GM21529 (cell line): ENCODE measurements around the gene LBR.
A peak's percentile ranks its signal among the peaks of the same experiment; 100 is the strongest.
"Not testable (repeated sequence)": the region's sequence is repeated elsewhere in the genome, so short reads cannot be mapped to it uniquely, and the experiment has no call there.

Source experiments
- ATAC-seq: cut with Tn5 transposase; IDR thresholded peaks from one replicate; pipeline ENCODE4 v1.9.1; 2021; ENCODE audit not compliant: unreplicated experiment

LBR gene

GRCh38 chr1:225423518-225423855 is 4.4 kb downstream of the LBR start:
- ATAC-seq, result no peak

GRCh38 chr1:225422795-225423517 is 4.9 kb downstream of the LBR start:
- ATAC-seq, result no peak

- ATAC-seq, result no peak
These were observed 5.7 kb downstream of the LBR start for GRCh38 chr1:225422031-225422605.

- no peak for ATAC-seq
These were observed 9.2 kb downstream of the LBR start for GRCh38 chr1:225418598-225418997.

- no peak for ATAC-seq
These were observed 9.8 kb downstream of the LBR start for GRCh38 chr1:225418059-225418458.

- no peak for ATAC-seq
These were observed 11.7 kb downstream of the LBR start for GRCh38 chr1:225415967-225416745.

- no peak for ATAC-seq
These were observed 12.5 kb downstream of the LBR start for GRCh38 chr1:225415307-225415706.

- peak; percentile 55 for ATAC-seq
These were observed 14.0 kb downstream of the LBR start for GRCh38 chr1:225413708-225414375.

GRCh38 chr1:225412803-225413351 is 15.0 kb downstream of the LBR start:
- ATAC-seq, result no peak

GRCh38 chr1:225412321-225412720 is 15.5 kb downstream of the LBR start:
- no peak for ATAC-seq

- ATAC-seq, result no peak
These were observed 17.8 kb downstream of the LBR start for GRCh38 chr1:225410036-225410435.

GRCh38 chr1:225409051-225409450 is 18.8 kb downstream of the LBR start:
- no peak for ATAC-seq

- ATAC-seq, result no peak
These were observed 19.6 kb downstream of the LBR start for GRCh38 chr1:225408249-225408648.

GRCh38 chr1:225407755-225408154 is 20.1 kb downstream of the LBR start:
- ATAC-seq, result no peak

GRCh38 chr1:225406976-225407725 is 20.7 kb downstream of the LBR start:
- no peak for ATAC-seq

- no peak for ATAC-seq
These were observed 26.9 kb downstream of the LBR start for GRCh38 chr1:225400968-225401367.

- no peak for ATAC-seq
These were observed 31.5 kb downstream of the LBR start for GRCh38 chr1:225396357-225396756.

- ATAC-seq, result no peak
These were observed 38.0 kb downstream of the LBR start for GRCh38 chr1:225389843-225390242.

GRCh38 chr1:225388372-225388771 is 39.5 kb downstream of the LBR start:
- no peak for ATAC-seq

GRCh38 chr1:225386860-225387259 is 41.0 kb downstream of the LBR start:
- not testable (repeated sequence) for ATAC-seq

GRCh38 chr1:225380691-225381090 is 47.1 kb downstream of the LBR start:
- ATAC-seq, result no peak
